Iris pigment epithelial cell (primary cell): ENCODE results near the gene TXNDC15.

Source experiments
- DNase-seq: peaks from one replicate; pipeline ENCODE4 v3.0.0-alpha.2; 2011; ENCODE audit warnings: low read depth

TXNDC15 gene

DNA sequence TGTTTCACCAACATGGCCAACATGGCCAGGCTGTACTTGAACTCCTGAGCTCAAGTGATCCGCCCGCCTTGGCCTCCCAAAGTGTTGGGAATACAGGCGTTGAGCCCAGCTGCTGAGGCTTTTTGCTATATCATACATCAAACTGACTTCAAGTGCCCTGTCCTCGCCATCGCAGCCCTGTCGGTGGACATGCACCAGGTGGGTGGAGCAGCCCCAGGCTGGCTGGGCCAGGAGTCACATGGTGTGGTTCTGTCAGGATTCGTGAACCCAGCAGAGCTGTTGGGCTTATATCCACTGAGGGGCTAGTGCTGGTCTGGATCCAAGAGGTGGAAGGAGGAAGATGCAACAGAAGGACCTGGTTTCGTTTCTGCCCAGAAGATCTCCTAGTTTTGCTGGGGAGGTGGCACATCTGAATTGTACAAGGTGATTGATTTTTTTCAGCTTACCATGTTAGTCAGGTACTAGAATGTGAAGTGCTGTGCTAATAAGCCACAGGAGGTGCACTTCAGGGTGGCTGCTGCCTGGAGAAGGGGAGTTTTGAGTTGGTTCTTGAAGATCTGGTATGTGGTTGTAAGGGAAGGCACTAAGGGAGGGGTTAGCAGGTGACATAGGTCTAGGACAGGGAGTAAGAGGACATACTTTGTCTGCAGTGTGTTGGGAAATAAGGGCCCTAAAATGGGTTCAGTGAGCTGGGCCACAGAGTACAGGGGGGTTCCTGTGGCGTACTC, 46.8 kb downstream of the TXNDC15 start:
- DNase-seq = no peak

DNA sequence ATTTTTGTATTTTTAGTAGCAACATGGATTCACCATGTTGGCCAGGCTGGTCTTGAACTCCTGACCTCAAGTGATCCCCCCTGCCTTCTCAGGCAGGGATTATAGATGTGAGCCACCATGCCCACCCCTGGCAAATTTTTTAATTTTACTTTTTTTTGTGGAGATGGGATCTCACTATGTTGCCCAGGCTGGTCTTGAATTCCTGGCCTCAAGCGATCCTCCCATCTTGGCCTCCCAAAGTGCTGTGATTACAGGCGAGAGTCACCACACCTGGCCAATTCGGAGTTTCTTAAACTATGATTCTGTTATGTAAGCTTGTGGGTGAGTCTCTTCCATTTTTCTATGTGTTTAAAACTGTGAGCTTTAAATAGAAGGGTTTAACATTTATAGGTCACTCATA, 58.3 kb downstream of the TXNDC15 start:
- no peak for DNase-seq

DNA sequence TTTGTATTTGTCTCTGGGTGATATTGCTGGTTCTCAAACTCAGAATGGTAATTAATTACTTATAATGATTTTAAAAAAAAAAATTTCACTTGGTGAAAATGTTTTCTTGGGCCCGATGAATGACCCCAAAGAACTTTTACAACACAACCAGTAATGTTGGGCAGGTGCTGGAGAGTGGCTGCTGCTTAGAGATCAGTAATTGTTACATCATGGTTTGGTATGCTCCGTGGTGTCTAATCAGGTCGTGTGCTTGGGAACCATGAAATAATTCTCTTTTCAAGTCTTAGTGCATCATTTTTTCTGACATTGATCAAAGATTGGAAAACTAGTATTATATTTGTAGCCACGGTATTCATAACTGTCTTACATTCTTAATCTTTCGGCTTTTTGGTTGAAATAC, 60.0 kb downstream of the TXNDC15 start:
- no peak for DNase-seq

DNA sequence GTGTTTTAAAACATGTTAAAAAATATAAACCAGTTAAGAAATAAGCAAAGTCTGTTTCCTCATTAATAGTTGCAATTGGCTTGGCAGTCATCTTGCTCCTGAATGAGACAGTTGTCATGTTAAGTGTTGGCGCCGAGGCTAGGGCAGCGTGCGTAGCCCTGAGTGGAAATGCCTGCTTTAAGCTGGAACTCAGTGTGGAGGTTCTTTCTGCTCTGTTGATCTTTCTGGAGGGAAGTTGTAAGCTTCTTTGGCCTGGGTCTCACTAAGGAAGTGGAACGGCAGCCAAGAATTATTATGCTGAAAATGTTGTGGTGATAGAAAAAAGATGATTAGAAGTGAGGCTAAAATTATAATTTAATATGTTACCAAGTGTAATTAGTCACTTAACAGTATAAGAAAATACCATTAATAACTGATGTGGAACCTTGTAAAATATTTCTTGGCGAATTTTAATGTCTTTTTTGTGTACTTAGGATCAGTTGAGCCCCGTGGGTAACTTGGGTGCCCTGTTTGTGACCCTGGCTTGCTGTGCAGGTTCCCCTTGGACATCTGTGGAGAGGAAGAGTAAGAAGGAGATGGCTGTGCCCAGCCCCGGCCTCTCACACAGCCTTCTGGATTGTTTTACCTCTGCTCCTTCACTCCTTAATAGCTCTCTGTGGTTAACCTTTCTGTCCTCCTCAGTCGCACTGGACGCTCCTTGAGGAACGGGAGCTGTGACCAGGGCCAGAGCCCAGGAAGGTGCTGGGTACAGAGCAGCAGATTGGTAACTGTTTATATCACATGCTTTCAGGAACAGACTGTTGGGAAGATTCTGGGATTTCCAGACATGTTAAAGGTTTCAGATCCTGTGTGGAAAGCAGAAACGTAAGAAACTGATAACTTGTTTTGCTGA, 61.8 kb downstream of the TXNDC15 start:
- no peak for DNase-seq

DNA sequence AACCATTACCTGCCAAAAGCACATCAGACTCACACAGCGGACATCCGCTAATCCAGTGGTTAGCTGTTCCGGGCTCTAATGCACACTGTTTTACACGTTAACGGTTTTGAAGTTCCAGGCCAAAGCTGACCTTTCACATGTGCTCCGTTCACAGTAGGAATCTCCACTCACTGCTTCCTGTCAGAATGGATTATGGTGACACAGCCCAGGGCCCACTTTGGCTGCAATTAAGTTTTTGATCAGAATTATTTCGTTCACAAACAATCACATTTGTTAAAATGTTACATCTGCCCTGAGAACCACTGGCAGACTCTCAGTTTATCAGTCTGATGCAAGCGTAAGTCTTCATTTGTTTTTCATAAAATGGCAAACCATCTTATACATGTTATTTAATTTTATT, 63.4 kb downstream of the TXNDC15 start:
- DNase-seq = no peak

DNA sequence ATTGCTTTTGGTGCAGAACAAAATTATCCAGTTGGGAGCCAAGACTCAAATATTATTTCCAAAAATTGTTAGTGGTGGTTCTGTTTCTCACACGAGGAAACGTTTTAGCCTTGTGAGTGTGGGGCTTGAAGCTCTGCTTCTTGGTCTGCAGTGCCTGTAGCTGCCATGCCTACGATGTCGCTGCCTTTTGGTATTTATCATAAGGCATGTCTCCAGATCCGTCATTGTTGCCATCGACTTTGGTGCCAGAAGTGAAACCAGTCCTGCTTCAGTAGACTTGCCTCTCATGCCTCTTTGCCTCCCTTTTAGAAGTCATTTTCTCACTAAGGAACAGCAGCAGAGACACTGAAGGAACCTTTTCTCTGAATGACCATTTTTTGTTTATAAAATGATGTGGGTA, 63.9 kb downstream of the TXNDC15 start:
- no peak for DNase-seq

DNA sequence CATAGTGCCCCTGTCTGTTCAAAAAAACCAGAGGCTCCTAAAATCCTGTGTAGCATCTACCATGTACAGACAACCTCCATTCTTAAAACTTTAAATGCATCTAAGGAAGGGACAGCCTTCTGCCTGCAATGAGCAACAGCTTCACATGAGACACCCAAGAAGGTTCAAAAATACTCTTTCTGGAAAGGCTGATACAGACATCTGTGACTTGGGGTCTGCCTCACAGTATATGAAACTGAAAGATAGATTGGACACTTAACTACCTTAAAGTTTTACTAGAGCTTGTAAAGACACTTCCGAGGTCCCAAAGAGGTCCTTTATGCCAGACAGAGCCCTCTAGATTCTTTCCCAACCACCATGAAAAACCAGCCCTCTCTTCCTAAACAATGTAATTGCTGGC, 65.3 kb downstream of the TXNDC15 start:
- no peak for DNase-seq

DNA sequence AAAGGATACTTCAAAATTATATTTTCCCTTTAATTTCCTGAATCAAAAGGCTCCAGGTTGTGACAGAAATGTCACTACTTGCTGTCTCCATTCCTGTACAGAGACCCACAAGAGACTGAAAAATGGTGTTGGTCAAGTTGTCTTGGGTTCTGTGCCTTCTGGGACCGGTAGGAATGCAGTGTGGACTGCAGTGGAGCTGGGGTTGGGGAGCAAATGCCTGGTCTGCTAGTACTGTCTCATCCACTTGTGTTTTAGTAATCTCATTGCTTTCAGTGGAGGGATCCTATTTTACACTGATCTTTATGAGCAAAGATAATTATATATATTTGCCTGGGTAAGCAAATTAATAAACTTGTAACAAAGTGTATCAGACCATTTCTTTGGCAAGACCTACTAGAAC, 69.4 kb downstream of the TXNDC15 start:
- no peak for DNase-seq

DNA sequence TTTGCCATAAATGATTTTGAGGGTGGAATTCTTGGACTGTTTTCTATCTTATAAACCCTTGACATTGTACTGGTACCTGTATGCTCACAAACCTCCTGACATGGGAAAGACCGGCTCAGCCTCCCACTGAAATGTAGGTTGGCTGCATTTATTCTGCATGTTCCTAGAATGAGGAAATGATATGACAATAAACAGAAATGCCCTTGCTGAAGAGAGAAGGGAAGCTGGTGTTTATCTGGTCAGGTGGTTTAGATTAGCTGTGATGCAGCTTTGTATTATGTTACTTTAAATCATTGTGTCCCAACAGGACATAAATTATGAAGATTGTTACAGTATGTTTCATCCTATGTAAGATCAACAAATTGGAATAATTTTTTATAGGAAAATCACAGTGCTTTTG, 70.5 kb downstream of the TXNDC15 start:
- no peak for DNase-seq

DNA sequence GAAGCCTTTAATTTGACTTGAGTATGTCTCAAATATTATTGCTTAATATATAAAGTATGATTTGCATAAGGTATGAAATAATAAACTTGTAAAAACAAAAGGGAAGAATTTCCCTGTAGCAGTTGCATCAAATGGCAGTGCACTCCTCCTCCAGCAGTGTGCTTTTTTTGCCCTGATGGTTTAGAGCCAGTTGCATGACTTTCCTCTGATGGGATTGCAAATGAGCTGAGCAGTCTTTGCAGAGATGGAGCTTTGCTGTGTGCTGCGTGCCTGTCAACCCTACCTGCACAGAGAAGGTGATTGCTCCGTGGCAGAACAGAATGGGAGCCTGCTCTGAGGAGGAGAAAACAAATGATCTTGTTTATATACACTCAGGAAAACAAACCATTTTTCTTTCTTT, 70.9 kb downstream of the TXNDC15 start:
- DNase-seq = no peak

DNA sequence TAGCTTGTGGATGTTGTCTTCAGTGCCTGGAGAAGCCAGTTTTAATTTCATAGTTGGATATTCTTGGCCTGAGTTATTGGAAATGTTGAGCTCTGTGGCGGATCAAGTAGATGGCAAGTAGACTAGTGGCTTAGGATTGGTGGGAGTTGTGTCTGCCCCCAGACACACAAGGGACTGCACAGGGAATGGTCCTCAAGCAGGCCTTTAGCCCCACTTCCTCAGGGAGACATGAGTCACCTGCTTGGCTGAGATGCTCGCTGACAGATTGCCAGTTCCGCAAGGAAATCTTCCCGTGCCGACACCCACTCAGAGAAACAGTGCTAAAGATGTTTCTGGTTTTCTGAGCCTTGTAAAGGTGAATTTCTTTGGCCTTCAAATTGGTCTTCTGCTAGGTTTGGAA, 74.7 kb downstream of the TXNDC15 start:
- peak; percentile 62 for DNase-seq

DNA sequence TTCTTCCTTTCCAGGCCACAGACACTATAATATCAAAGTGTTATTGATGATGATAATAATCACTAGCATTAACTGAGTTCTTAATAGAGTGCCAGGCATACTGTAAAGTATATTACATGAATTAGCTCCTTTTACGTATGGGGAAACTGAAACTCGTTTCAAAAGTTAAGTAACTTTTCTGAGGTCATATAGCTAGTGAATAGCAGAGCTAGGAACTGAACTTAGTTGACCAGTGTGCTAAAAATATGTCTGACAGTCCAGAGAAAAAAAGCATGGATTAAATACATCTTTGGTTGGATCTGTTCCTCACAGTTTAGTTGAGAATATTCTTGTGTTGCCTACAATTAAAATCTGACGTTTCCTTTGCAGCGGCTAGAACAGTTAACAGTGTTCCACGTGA, 75.1 kb downstream of the TXNDC15 start:
- no peak for DNase-seq
